Gastrocnemius medialis (tissue), 4 donors: ENCODE results near the gene SGIP1. TPM values are rescaled to one million over a fixed set of nuclear protein-coding genes. Genes with fewer than 3 reads are reported as not detected.
A peak's percentile ranks its signal among the peaks of the same experiment; 100 is the strongest.

ENCODE experiments used
- ATAC-seq, 2 donors: fragments of 150-250 bp; one replicate each; pipeline ENCODE4 v1.9.1; 2016
- DNase-seq, 2 donors: peaks; one replicate each; pipeline ENCODE4 v3.0.0-alpha.2; 2019
- H3K27ac ChIP-seq, 4 donors: fragments of 200-600 bp; sonication (generic); 1 replicate in 1 of 4; 2 replicates in 3 of 4; pipeline ENCODE4 v1.5.1; 2016 to 2018; ENCODE audit warnings: mild to moderate bottlenecking in 2 of 4, moderate library complexity in 1 of 4
- H3K27me3 ChIP-seq, 3 donors: fragments of 200-600 bp; sonication (generic) in 2 of 3; 1 replicate in 1 of 3; 2 replicates in 2 of 3; pipeline versions ENCODE4 v1.5.1 to v1.6.0; 2016 to 2019; ENCODE audit warnings: mild to moderate bottlenecking in 1 of 3, moderate library complexity in 1 of 3
- H3K36me3 ChIP-seq, 2 donors: fragments of 200-600 bp; sonication (generic) in 1 of 2; one replicate each; pipeline ENCODE4 v1.5.1; 2017 to 2018
- H3K4me1 ChIP-seq, 2 donors: fragments of 200-600 bp; sonication (generic) in 1 of 2; one replicate each; pipeline ENCODE4 v1.5.1; 2016 to 2017; ENCODE audit warnings: mild to moderate bottlenecking in 2 of 2
- H3K4me3 ChIP-seq, 4 donors: fragments of 200-600 bp; sonication (generic) in 3 of 4; 1 replicate in 1 of 4; 2 replicates in 3 of 4; pipeline ENCODE4 v1.5.1; 2016 to 2019; ENCODE audit warnings: mild to moderate bottlenecking in 2 of 4
- H3K9me3 ChIP-seq, 3 donors: fragments of 200-600 bp; sonication (generic) in 2 of 3; 1 replicate in 1 of 3; 2 replicates in 2 of 3; pipeline ENCODE4 v1.5.1; 2016 to 2019
- CTCF ChIP-seq, 5 experiments: fragments of 450-650 bp in 3 of 5; fragments of 200-600 bp in 2 of 5; sonication (generic) in 2 of 5; IDR thresholded peaks in 4 of 5; conservative IDR thresholded peaks in 1 of 5; 1 replicate in 4 of 5; 2 replicates in 1 of 5; pipeline ENCODE4 v1.5.1; 2016 to 2019; ENCODE audit warnings: antibody characterized with exemption in 5 of 5, mild to moderate bottlenecking in 3 of 5, moderate library complexity in 3 of 5
- POLR2A ChIP-seq, 2 donors: fragments of 450-650 bp; IDR thresholded peaks; one replicate each; pipeline ENCODE4 v1.6.1; 2017; ENCODE audit warnings: antibody characterized with exemption in 2 of 2, mild to moderate bottlenecking in 2 of 2, moderate library complexity in 2 of 2
- in situ Hi-C, 4 donors: fragments of 200-750 bp; cut with MboI; loops; one replicate each; pipeline versions ENCODE4 v1.15.0 to v1.8.0; 2017; ENCODE audit warnings: low sequenced_read_pairs in 4 of 4
- intact Hi-C: fragments of 100-400 bp; cut with DNase I; formaldehyde crosslinking; loops from one replicate; pipeline ENCODE4 v1.15.1; 2023; ENCODE audit warnings: low total_unique reads
- total RNA-seq, 4 donors: library from RNA; depleted of rRNA; stranded (reverse); fragments of >200 nt; gene quantifications; one replicate each; pipeline versions ENCODE4 v1.1.0 to v1.2.3, GENCODE V29; 2016

Gene SGIP1
- total RNA-seq, 4 donors from 2014 or later, result 2.5 to 7.1 (median 2.9) TPM

DNA sequence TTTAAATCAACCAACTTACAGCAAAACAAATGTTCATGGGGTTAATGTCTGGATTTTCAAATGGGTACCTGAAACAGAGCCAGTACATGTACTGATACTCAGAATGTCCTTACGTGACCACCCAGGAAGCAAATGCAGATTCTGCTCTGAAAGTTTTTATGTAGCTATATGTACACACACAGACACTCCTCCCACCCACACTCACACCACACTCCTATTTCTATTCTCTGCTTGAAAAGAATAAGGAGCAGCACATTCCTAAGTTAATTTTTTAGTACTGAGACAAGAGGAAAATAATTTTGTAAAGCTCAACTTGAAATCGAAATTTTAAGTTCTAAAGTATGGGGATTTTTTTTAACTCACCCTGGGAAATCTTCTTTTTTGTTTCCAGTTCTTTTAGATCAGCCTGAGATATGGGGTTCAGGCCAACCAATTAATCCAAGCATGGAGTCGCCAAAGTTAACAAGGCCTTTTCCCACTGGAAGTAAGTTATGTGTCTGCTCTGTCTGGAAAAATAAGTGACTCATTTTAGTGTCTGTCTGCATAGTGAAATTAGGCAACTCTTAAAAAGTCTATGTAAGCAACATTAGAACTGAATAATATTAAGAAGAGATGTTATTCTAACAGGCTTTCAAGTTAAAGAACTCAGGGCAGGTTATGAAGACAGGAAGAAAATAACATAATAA lies 142.8 kb downstream of the SGIP1 start:
- H3K36me3 ChIP-seq, result no peaks in the 10 kb centered on the region
- intact Hi-C loops (no loop called here), in situ Hi-C loops (no loop called here)
- H3K27ac ChIP-seq, result peak overlapping the region in 3 of 4 donors; percentile 23 to 31 (median 26)
- H3K4me3 ChIP-seq, result no peak overlapping the region
- H3K4me1 ChIP-seq, result no peaks in the 10 kb centered on the region
- TF ChIP-seq CTCF (IDR thresholded peaks at IDR 0.05 in 4 of 5, conservative IDR thresholded peaks at IDR 0.05 in 1 of 5) (no peak), POLR2A (IDR thresholded peaks at IDR 0.05) (no peak)
- ATAC-seq, result peak in 1 of 2 donors; percentile 52
- H3K27me3 ChIP-seq, result no peaks in the 10 kb centered on the region
- no peaks in the 10 kb centered on the region for H3K9me3 ChIP-seq
- DNase-seq, result no peak

GRCh38 chr1:66678146-66678545 lies 144.2 kb downstream of the SGIP1 start:
- H3K27ac ChIP-seq, result no peak overlapping the region
- DNase-seq (no peak), ATAC-seq (no peak)
- intact Hi-C loops, result no loop called here
- no peaks in the 10 kb centered on the region for H3K9me3 ChIP-seq
- no peaks in the 10 kb centered on the region for H3K4me1 ChIP-seq
- TF ChIP-seq CTCF (IDR thresholded peaks at IDR 0.05 in 4 of 5, conservative IDR thresholded peaks at IDR 0.05 in 1 of 5) (no peak), POLR2A (IDR thresholded peaks at IDR 0.05) (no peak)
- in situ Hi-C loops, result no loop called here
- H3K36me3 ChIP-seq, result no peaks in the 10 kb centered on the region
- no peak overlapping the region for H3K4me3 ChIP-seq
- H3K27me3 ChIP-seq, result no peaks in the 10 kb centered on the region

GRCh38 chr1:66679140-66679539 lies 145.2 kb downstream of the SGIP1 start:
- H3K36me3 ChIP-seq, result no peaks in the 10 kb centered on the region
- H3K4me1 ChIP-seq, result no peaks in the 10 kb centered on the region
- TF ChIP-seq CTCF (IDR thresholded peaks at IDR 0.05 in 4 of 5, conservative IDR thresholded peaks at IDR 0.05 in 1 of 5) (no peak), POLR2A (IDR thresholded peaks at IDR 0.05) (no peak)
- H3K27ac ChIP-seq, result peak overlapping the region in 1 of 4 donors; percentile 28
- no peaks in the 10 kb centered on the region for H3K27me3 ChIP-seq
- no peaks in the 10 kb centered on the region for H3K9me3 ChIP-seq
- in situ Hi-C loops (no loop called here), intact Hi-C loops (no loop called here)
- DNase-seq, result no peak
- no peak for ATAC-seq
- H3K4me3 ChIP-seq, result no peak overlapping the region

- TF ChIP-seq POLR2A (IDR thresholded peaks at IDR 0.05) (no peak), CTCF (IDR thresholded peaks at IDR 0.05 in 4 of 5, conservative IDR thresholded peaks at IDR 0.05 in 1 of 5) (no peak)
- H3K4me3 ChIP-seq, result no peak overlapping the region
- H3K9me3 ChIP-seq, result no peaks in the 10 kb centered on the region
- intact Hi-C loops, result no loop called here
- no peaks in the 10 kb centered on the region for H3K27me3 ChIP-seq
- DNase-seq (no peak), ATAC-seq (no peak)
- H3K36me3 ChIP-seq, result no peaks in the 10 kb centered on the region
- H3K27ac ChIP-seq, result no peak overlapping the region
- in situ Hi-C loops, result no loop called here
- no peaks in the 10 kb centered on the region for H3K4me1 ChIP-seq
Measured at GRCh38 chr1:66681686-66682085, 147.7 kb downstream of the SGIP1 start.

GRCh38 chr1:66682106-66682505 lies 148.2 kb downstream of the SGIP1 start:
- no peak for ATAC-seq

More at GRCh38 chr1:66682106-66682505, 148.2 kb downstream of the SGIP1 start:
- in situ Hi-C loops, result no loop called here
- no peak for TF ChIP-seq CTCF (IDR thresholded peaks at IDR 0.05 in 4 of 5, conservative IDR thresholded peaks at IDR 0.05 in 1 of 5)
- no peak for TF ChIP-seq POLR2A (IDR thresholded peaks at IDR 0.05)
- H3K36me3 ChIP-seq, result no peaks in the 10 kb centered on the region
- intact Hi-C loops, result no loop called here
- no peak for DNase-seq
- no peaks in the 10 kb centered on the region for H3K9me3 ChIP-seq
- H3K27ac ChIP-seq, result no peak overlapping the region
- no peaks in the 10 kb centered on the region for H3K27me3 ChIP-seq
- no peaks in the 10 kb centered on the region for H3K4me1 ChIP-seq
- no peak overlapping the region for H3K4me3 ChIP-seq
